T-helper 2 cell (primary cell): ENCODE results near the gene RNU1-4.
"Not testable (repeated sequence)": the region's sequence is repeated elsewhere in the genome, so short reads cannot be mapped to it uniquely, and the experiment has no call there.

Experiments
- DNase-seq, 5 experiments: peaks; one replicate each; pipeline versions ENCODE4 v3.0.0 to v3.0.0-alpha.2; 2012 to 2022

RNU1-4 gene

DNA sequence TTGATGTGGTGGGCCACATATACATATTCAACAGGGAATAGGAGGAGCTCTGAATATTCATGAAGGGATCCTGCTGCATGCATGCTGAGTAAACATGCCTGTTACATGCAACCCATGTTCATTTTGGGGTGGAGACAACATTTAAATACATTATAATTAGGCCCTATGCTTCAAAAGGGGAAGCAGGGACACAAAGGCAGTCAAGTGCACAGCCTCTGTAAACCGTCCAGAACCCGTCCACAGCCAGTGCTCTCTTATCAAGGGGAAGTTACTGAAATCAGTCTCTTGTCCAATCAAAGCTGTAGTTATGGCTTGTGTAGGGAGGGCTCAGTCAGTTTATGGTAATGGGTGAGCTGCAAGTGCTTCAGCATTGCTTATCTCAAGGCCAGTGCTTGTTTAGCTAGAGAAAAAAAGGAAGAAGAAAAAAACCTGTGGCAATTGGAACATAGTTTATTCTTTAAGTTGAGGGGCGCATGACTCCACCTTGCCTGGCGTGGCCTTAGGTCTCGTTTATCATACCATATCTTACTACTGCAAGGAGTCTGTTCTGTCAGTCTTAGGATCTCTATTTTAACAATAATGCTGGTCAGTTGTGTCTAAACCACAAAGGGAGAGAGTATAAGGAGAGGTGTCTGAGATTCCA, 7.9 kb upstream of the RNU1-4 start:
- DNase-seq = not testable (repeated sequence)

DNA sequence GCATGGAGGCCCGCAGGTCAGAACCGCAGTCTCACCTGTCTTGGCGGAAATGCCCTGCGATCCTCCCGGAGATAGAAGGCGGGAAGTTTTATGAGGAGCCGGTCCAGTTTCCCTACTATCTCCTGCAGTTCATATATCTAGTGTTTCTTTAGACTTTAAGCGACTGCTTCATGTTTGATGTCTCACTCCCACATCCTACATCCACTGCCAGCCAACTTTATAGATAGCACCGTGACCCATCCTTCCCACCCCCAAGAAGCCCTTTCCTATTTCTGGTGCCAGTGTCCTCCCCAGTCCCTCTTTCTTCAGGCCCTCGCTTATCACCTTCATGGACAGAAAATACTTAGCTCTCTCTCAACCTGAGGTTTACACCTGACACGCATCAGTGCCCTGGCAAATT, 914 bp downstream of the RNU1-4 start:
- not testable (repeated sequence) for DNase-seq

DNA sequence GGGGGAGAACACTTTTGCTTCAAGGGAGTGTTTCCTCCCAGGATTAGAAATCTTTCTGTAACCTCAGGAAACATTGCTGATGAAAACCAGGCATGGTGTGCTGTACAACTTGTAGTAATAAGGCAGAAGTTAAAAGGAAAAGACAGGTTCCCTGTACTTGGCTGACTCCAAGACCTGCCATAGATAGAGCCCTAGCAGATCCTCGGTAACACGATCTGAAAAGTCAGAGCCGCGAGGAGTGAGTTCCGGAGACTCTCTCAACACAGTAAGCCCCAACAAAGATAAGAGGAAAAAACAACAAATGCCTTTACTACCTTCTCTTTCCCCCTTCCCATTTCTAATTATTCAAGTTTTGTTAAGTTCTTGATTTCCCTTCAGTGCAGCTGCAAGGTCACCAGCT, 7.3 kb downstream of the RNU1-4 start:
- not testable (repeated sequence) for DNase-seq

DNA sequence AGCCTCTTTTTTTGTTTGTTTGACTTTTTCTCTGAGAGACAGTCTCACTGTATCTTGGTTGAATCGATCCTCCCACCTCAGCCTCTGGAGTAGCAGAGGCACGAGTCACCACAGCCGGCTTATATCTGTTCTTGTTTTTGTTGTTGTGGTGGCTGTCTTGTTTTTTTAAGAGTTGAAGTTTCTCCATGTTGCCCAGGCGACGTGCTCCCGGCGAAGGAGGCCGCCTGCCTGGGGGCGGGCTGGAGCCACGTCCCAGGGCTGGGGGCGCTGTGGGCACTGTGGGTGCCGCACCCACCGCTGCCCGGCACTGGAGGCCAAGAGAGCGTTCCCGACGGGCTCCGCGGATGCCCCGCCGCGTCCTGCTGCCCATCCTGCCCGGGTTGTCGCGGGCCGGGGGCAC, 8.4 kb downstream of the RNU1-4 start:
- DNase-seq = not testable (repeated sequence)

DNA sequence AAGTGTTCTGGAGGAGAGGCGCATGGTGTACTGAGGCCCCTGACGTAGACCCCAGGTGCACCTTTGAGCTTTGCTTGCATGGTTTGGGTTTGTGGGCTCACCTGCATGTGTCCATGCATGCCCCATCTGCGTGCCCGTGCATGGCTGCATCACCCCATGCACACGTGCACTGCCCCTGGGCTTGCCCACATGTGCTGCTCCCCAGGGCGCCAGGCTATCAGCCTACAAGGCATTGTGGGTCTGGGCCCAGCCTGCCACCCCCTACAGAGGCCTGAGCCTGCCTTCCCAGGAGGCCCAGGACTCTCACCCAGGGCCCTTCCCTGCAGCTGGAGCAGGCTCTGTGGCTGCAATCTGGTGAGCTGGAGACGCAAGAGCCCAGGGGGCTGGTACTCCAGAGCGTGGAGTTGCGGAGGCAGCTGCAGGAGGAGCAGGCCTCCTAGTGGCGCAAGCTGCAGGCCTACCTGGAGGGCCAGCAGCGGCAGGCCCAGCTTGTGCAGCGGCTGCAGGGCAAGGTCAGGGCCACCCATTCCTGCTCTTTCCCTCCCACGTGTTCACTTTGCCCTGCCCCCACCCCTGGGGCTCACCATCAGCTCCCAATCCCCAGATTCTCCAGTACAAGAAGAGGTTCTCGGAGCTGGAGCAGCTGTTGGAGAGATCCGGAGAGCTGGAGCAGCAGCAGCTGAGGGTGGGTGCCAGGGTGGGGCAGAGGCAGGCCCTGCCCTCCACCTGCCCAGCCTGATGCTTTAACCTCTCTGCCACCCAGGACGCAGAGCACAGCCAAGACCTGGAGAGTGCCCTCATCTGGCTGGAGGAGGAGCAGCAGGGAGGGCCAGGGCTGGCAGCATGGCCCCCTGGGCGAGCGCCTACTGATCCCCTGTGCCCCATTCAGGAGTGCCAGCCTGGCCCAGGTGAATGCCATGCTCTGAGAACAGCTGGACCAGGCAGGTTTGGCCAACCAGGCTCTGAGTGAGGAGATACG, 9.9 kb downstream of the RNU1-4 start:
- DNase-seq = not testable (repeated sequence)

DNA sequence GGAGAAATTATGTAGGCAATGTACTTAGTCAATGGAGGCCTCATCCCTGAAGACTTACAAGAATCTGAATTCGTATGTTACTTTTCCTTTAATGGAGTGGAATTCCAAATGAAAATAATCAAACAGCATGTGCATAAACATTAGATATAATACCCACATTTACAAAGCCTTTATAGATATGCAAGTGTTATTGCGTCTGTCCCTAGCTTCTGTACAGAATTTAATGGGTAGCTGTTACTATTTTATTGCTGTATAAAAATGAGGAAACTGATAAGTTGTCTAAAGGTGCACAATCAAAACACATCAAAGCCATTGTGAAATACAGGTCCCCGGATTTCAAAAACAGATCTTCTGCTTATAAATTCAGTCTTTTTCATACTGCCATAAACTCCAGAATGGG, 12.5 kb downstream of the RNU1-4 start:
- DNase-seq = not testable (repeated sequence)

DNA sequence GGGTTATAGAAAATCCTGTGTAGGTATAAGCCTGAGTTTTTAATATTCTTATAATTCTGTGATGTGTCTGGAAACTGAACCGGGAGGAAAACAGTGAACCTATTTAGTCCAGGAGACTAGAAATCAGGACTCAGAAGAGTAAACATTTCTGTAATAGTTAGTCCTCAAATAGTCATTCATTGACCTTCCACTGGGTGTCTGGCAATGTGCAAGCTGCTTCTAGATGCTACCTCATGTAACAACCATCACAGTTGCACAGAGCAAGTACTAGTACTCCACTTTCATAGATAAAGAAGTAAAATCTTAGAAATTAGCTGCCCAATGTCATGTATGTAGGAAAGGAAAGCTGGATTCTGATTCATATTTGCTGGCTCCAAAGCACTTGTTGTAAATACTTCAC, 15.1 kb downstream of the RNU1-4 start:
- not testable (repeated sequence) for DNase-seq

DNA sequence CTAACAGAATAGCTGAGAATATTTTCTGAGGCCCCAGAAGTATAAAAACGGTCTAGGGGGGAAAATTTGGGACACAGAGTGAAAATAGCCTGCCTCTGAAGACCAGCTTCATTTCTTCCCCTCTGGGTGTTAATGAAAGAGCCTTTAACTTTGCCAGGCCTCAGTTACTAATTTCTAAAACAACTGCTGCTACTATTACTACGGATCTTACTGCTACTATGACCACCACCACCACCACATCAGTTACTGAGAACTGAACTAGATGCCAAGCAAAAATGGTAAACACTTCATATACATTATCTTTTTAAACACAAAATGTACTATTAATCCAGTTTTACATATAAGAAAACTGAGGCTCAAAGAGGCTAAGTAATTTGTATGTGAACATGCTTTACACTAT, 15.6 kb downstream of the RNU1-4 start:
- DNase-seq = not testable (repeated sequence)

DNA sequence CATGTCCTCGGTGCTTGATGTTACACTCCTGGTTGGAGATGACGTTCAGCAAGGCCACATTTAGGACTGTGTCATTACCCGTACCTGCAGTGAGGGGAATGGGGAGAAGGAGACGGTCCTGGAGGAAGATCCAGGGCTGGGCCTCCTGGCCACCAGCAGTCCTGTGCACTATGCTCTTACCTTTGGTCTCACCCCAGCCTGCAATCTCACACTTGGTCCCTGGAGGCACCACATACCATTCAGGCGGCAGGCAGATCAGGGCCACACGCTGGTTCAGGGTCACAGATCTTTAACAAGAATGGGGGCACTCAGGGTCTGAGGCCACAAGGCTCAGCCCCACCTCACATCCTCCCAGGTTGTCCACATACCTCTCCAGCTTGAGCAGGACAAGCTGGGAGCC, 17.3 kb downstream of the RNU1-4 start:
- not testable (repeated sequence) for DNase-seq

DNA sequence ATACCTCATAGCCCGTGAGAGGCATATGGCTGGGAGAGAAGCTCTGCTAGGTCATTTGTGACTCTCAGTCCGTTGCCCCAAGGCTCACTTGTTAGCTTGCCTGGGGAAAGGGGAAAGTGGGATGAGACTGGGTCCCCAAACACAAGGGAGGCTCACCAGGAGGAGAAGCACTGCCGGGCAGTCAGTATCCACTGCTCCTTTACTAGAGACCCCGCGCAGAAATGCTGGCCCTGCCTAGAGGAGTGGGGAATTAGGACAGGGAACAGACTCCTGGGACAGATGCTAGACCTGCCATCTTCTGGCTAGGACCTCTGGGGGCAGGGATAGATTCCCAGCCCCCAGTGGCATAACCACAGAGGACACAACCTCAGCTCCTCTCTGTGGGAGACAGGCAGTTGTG, 17.7 kb downstream of the RNU1-4 start:
- DNase-seq = not testable (repeated sequence)

DNA sequence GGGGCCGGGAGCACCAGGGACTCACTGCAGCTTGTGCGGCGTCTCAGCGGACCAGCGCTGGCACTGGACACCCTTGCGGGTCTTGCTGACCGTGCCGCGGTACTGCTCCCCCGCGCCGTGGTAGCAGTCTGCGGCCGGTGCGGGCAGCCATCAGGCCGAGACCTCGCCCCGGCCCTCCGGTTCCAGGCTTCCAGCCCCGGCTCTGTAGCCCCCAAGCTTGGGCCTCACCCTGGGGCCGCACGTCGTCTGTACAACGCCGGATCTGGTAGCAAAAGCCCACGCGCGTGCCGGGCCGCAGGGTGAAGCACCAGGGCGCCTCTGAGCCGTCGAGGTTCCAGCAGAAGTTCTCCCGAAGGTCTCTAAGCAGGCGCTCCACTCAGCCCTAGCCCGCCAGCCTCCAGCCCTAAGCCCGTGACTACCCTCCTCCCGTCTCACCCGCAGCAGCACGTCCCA, 18.8 kb downstream of the RNU1-4 start:
- DNase-seq = not testable (repeated sequence)

DNA sequence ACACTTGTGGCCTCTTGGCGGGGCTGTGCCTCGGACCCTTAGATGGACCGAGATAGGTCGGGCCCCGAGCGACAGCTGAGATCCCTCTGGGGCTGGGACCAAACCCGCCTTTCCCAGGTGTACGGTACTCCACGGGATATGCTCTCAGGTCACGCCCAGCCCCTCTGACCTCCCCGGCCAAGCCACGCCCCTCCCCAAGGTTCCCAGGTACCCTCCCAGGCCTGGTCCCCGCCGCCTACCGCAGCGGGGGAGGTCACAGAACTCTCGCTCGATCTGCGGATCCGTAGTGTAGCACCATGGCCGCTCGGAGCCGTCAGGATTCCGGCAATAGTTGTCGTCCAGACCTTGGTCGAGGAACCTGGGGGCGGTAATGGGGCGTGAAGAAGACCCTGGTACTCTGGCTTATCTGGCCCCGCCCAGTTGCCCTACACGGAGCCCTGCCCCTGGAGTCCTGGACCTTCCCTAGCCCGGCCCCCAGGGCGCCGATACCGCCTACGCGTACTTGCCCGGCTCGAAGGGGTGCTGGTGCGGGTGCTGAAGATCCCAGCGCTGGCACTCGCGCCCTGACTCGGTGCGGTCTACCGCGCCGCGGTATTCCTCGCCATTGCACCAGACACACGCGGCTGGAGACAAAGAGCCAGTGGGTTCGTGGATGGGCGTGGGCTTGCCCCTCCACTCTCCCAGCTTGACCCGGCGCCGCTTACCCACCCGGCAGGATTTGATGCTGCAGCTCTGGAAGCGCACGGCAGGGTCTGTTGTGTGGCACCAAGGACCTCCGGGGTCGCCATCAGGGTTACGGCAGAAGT, 19.5 kb downstream of the RNU1-4 start:
- not testable (repeated sequence) for DNase-seq

DNA sequence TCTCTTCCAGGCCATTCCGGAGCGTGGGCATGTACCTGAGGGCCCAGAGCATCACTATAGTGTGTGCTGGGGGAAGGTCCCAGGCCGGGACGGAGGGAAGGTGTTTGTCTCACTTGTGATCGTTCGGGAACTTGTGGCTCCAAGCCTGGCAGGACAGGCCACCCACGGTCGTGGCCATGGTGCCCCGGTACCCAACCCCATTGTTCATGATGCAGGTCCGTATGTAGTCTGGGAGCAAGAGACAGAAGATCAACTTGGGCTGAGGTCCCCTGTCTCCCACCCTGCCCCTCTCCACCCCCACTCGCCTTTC, 20.1 kb downstream of the RNU1-4 start:
- DNase-seq = not testable (repeated sequence)

DNA sequence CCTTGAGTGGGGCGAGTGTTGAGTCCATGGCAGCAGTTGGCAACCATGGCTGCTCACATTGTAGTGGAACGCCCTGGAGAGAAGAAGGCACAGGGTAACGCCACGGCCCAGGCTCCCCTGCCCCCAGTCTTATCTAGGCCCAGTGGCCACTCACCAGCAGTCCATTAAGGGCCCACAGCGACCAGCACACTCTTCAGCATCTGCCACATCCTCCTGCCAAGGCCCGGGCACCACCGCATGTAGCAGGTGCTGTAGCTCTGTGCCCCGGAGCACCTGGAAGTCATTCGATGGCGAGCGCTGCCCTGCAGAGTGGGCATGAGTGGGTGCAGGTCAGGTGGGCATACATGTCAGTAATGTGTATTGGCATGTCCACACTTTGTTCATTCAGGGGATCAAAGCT, 20.5 kb downstream of the RNU1-4 start:
- not testable (repeated sequence) for DNase-seq

DNA sequence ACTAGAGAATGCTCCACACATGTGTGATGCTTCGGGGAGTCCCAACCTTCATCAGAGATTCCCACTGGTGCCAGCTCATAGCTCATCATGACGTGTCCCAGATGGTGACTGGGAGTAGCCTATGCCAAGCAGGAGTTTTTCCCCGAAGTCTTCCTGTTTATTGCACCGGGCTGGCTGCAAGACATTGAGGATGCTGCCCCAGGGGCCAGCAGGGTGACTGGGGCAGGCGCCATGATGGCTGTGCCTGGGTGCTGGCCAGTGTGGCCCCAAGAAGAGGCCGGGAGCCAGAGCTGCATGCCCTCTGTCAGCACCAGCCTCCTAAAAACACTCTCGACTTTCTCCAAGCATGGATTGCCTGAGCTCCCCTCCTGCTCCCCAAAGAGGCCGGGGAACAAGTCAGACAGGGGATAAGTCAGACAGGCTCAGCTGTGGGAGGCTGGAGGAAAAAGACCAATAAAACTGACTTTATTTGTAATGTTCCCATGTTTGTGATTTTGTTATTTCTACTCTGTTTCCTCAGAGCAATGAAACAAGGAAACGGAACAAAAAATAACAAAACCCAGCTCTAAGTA, 24.0 kb downstream of the RNU1-4 start:
- not testable (repeated sequence) for DNase-seq

DNA sequence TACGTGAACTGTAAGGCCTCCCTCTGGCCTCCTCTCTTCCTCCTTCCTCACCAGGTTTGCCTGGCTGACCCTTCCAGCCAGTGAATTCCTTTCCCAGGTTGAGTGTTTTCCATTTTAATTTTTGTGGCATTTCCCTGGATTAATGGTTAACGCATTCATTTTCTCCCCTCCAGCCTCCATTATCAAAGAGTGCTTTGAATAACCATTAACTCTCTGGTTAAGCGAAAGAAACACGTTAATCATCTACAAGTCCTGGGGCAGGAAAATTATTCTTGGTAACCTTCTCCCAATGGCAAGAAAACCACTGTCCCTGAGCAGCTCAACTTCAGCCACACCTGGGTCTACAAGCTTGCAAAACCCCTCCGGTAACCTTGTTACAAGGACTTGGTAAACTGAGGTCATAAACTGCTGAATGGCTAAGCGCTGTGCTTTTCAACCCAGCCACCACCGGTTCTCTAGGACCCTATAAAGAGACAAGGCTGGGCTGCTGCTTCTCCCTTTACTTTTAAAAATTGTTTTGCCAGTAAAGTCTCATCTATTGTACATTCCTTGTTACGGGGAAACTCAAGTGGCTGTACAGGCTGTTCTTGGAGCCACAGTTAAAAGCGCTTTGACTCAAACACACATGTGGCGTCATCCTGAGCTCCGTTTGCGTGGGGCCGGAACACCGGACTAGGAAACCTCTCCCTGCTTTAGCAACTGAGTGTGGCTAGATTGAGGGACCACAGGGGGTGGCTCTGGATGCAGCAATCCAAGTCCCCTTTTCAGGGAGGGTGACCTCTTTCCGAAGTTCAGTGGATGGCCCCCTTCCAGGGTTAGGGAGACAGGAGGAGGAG, 24.7 kb downstream of the RNU1-4 start:
- not testable (repeated sequence) for DNase-seq

DNA sequence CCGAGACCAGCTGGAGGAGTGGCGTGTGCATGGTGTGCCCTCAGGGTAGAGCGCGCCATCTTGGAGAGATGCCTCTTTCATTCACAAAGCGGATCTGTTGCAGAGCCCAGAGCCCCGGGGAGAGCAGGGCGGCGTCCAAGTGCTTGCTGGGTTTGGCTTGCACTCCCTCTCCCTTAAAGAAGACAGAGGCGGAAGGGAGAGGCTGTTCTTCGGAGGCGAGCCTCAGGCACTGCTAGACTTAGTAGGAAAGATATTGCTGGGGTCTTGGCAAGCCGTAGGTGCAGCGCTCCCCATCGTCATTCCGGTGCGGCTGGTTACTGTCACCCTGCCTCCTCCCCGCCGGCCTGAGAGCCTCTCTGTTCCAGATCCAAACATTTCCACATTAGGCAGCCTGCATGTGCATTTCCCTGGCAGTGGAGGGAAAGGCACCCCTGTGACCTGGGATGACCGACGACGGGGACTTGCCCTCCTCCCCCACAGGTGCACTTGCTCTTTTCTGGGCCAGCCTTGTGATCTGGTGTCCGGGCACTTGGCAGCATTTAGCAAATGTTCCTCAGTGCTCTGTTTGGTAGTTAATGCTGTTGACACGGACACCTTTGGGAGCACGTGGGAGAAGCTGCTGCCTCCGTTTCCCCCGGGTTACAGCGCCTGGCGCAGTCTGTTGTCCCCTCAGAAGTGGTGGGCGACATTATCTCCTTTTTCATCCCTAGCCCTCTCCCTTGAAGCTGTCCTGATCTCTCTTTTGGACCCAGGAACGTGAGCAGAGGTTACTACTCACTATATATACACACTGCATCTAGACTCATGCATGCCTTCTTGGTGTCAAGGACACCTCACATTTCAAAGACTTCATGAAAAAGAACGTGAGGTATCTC, 25.7 kb downstream of the RNU1-4 start:
- not testable (repeated sequence) for DNase-seq

DNA sequence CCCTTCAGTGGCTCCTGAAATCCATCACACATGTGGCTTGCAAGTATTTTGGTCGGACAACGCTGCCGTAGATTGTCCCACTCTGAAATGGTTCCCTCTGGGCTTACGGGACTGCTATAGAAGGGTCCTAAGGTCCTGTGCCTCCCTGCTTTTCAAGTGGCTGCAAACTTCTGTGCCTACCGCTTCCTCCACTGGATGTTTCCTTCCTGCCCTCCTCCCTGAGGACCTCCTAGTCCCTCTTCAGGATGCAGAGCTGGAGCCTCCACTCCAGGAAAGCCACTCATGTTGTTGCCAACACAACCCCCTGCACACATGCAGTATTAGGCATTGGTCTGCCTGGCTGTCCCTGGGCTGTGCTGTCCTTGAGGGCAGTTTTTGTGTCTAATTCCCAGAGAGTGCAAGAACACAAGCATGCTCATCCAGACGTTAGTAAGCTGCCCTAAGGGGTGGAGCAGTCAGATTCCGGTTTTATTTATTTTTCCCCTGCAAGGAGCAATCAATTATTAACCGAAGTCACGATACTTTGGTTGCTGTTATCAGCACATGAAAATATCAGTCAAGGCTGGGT, 26.5 kb downstream of the RNU1-4 start:
- not testable (repeated sequence) for DNase-seq

DNA sequence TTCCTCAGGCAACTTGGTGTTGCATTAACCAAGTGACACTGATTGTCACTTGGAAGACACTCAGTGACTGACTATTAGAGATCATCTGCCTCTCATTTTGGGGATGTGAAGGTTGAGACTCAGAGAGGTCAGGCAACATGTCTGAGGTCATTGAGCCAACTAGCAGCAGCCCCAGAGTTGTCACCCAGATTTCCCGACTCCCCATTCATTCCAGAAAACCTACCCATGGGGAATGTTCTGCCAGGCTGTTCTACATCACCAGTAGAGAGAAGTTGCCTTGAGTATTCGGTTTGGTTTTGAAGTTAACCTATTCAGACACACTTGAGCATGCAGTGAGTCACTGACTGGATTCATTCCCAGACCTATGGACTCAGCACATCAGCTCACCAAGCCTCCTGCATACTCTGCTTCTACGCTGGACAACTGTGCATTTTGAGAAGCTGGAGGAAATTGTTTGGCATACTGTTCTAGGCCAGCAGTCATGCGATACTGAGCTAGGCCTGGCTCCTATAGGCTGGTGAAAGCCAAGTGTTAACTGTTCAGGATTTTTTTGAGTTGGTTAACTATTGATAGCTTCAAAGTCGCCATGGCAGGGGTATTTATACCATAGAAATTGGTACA, 29.9 kb downstream of the RNU1-4 start:
- not testable (repeated sequence) for DNase-seq
